HG03460 (cell line): ENCODE results near the gene SERINC3.

Experiments used
- ATAC-seq: cut with Tn5 transposase; IDR thresholded peaks from one replicate; pipeline ENCODE4 v1.9.1; 2021; ENCODE audit not compliant: unreplicated experiment

The SERINC3 gene

GRCh38 chr20:44533928-44534327 is 12.1 kb upstream of the SERINC3 start:
- no peak for ATAC-seq

DNA sequence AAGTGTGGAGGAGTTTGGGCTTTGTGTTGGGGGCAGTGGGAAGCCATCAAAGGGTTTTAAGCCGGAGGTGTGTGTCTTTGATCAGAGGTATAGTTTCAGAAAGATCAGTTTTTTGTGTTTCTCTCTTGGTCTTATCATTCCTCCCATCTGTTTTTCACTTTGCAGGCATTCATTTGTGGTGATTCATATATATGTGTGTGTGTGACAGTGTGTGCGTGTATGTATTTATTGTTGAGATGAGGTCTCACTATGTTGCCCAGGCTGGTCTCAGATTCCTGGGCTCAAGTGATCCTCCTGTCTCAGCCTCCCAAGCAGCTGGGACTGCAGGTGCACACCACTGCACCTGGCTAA is 11.1 kb upstream of the SERINC3 start:
- no peak for ATAC-seq

- no peak for ATAC-seq
Measured at GRCh38 chr20:44532259-44532980, 10.6 kb upstream of the SERINC3 start.

DNA sequence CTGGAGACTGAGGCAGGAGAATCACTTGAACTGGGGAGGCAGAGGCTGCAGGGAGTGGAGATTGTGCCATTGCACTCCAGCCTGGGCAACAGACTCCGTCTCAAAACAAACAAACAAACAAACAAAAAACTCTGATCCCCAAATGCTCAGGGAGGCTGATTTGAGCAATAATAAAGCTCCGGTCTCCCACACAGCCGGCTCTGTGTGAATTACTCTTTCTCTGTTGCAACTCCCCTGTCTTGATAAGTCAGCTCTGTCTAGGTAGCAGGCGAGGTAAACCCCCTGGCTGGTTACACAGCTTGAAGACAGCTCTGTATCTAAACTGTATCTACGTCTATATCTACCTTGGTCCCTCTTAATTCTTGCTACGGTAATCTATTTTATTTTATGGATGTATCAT is 6.4 kb upstream of the SERINC3 start:
- no peak for ATAC-seq

DNA sequence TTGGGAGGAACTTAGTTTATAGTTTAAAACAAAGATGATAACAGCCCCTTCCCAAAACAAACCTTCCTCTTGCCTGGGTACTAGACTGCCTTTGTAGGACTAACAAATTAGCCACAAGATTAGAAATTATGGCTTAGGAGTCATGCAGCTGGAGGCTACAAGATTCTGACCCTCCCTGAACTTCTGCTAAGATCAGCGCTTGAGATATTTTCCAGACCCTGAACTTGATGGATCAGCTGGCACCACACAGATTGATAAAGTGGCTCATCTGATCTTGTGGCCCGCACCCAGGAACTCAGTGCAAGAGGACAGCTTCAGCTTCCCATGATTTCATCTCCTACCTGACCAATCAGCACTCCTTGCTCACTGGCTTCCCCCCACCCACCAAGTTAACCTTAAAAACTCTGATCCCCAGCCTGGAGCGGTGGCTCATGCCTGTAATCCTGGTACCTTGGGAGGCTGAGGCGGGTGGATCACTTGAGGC is 5.9 kb upstream of the SERINC3 start:
- ATAC-seq, result no peak

- no peak for ATAC-seq
Measured at GRCh38 chr20:44526129-44526528, 4.3 kb upstream of the SERINC3 start.

GRCh38 chr20:44523746-44524145 is 1.9 kb upstream of the SERINC3 start:
- no peak for ATAC-seq

DNA sequence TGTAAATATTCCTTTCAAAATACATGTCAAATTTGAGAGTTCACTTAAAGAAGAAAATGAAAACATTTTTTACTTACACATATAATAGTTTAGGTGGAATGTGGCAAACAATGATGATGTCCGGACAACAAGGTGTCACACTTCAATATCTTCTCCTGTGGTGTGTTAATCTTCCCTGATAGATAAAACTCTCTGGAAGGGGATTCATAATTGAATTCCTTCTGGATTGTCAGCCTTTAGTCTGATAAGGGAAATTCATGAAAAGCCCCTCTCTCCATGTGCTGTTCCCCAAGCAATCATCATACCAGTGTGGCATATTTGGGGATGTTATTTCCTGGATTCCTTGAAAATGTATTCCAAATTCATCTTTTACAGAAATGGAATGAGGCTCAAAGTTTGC is 971 bp upstream of the SERINC3 start:
- ATAC-seq, result no peak

GRCh38 chr20:44520881-44521280 is 989 bp downstream of the SERINC3 start:
- ATAC-seq, result no peak

DNA sequence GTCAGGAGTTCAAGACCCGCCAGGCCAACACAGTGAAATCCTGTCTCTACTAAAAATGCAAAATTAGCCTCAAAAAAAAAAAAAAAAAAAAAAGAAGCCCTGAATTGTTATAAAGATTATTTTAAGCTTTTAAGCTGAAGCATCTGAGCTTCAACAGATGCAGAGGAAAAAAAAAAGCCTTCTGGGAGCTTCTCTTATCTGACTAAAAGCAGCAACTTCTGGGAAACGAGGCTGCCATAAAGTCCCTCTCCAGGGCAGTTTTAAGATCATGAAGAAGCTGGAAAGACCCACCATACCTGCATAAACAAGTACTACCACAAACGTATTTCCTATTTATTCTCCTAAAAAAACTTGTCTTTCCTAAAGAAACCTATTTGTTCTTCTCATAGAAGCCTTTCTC is 3.6 kb downstream of the SERINC3 start:
- no peak for ATAC-seq

- no peak for ATAC-seq
Measured at GRCh38 chr20:44517454-44517853, 4.4 kb downstream of the SERINC3 start.

DNA sequence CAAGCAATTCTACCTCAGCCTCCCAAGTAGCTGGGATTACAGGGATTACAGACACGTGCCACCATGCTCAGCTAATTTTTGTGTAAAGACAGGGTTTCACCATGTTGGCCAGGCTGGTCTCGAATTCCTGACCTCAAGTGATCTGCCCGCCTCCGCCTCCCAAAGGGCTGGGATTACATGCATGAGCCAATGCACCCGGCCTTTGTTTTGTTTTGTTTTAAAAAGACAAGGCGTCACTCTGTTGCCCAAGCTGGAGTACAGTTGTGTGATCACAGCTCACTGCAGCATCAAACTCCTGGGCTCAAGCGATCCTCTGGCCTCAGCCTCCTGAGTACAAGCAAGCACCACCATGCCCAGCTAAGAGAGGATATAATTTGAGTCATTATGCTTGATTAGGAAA is 5.4 kb downstream of the SERINC3 start:
- no peak for ATAC-seq

DNA sequence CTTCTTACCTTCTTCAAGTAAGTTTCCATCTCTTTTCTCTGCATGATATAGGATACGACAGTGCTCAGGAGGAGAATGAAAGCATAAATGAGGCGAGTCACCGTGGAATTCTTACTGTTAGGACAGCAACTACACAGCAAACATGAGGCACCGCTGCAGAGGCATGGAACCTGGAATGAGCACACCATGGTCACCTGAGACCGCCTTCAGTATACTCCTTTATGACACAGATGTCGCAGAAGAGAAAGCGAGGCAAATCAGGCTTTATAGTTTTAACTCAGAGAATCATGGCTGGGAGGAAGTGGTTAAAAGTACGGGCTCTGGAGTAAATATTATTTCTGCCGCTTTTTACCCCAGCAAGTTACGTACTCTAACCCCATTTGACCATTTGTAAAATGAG is 8.0 kb downstream of the SERINC3 start:
- no peak for ATAC-seq

- no peak for ATAC-seq
Measured at GRCh38 chr20:44509762-44510161, 12.1 kb downstream of the SERINC3 start.

DNA sequence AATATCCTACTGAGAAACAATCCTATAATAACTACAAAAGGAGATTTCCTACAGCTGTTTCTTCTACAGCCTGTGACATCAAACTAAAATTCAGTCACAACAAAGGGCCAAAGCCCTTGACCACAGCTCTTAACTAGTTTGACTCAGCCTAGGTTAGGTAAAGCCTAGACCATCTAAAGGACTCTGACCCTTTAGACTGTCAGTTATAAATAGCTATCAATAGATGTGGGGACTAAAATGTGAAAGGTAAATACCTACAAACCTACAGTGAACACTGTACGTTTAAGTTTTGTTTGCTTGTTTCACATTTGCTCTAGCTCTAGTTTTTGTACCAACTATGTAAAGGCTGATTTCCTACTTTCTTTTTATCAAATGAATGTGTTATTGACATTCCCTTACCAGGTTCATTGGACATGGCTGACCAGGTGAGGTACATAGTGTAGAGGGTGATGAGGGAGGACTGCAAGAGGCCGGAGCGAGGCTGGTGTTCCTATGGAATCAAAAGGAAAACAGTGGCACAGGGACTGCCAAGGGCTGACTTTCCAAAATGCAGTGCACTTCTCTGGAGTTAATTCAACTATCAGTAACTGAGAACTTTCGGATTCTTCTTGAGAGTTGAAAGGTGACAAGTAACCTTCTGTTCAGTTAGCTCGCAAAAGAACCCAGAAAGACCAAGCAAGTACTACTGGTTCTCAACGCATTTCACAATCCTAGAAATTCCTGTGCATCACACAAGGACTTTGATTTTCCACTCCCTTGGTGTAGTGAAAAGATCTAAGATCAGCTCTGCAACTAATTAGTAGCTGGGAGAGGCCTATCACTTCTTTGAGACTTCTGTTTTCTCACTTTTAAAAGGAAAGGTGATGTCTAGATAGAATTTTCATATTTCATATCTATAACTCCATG is 17.2 kb downstream of the SERINC3 start:
- no peak for ATAC-seq

GRCh38 chr20:44502968-44503367 is 18.9 kb downstream of the SERINC3 start:
- ATAC-seq, result no peak

- ATAC-seq, result no peak
Measured at GRCh38 chr20:44501448-44501847, 20.4 kb downstream of the SERINC3 start.

DNA sequence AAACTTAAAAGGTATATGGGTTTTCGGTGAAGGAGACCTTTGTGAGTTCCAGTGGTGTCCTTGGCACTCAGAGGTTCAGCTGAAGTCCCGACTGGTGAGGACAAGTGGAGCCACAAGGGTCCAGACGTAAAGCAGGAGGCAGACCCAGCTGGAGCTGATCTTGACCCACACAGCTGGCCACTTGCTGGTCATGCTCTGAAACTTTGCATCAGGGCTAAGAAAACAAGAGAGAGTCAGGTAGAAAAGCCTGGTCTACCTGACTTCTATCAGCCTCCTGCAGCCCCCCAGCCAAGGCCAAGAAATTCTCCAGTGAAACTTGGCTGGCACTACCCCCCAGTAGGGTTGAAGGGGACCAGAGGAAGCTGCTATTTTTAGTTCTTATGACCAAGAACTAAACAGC is 21.6 kb downstream of the SERINC3 start:
- no peak for ATAC-seq

DNA sequence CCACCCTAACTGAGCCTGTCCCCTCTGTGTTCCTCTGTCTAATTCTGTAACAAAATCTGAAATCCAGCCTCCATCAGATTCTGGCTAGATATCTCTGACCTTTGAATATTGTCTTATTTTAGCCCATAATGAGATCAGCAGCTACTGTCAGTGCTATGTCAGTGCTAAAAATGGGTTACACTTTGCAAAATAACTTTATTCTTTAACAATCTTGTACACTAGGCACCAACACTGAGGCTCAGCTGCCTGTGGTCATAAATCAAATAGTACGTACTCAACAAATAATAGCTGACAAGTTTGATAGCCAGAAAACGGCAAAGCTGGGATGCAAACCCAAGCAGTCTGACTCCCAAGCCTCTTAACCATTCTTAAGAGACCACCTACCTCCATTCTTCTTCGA is 24.1 kb downstream of the SERINC3 start:
- ATAC-seq, result no peak

GRCh38 chr20:44496976-44497375 is 24.9 kb downstream of the SERINC3 start:
- no peak for ATAC-seq

- ATAC-seq, result no peak
Measured at GRCh38 chr20:44495802-44496481, 25.9 kb downstream of the SERINC3 start.

GRCh38 chr20:44495257-44495656 is 26.6 kb downstream of the SERINC3 start:
- ATAC-seq, result no peak
